Inflammatory macrophage treated with lipopolysaccharide for 1 hour (primary cell): ENCODE data around the gene RTCA.
"Not testable (repeated sequence)": the region's sequence is repeated elsewhere in the genome, so short reads cannot be mapped to it uniquely, and the experiment has no call there.

Source experiments
- DNase-seq, 2 donors: peaks; one replicate each; pipeline ENCODE4 v3.0.0-alpha.2; 2020 to 2022

The RTCA gene

GRCh38 chr1:100313382-100313781 lies 47.4 kb downstream of the RTCA start:
- DNase-seq: no peak

- no peak for DNase-seq
Observed at GRCh38 chr1:100316622-100317021, 50.6 kb downstream of the RTCA start.

- no peak for DNase-seq
Observed at GRCh38 chr1:100320311-100321099, 54.5 kb downstream of the RTCA start.

- DNase-seq: no peak
Observed at GRCh38 chr1:100321100-100321493, 55.1 kb downstream of the RTCA start.

- DNase-seq: no peak
Observed at GRCh38 chr1:100321506-100321905, 55.5 kb downstream of the RTCA start.

GRCh38 chr1:100322436-100323211 lies 56.6 kb downstream of the RTCA start:
- DNase-seq: no peak

- no peak for DNase-seq
Observed at GRCh38 chr1:100323419-100324106, 57.5 kb downstream of the RTCA start.

GRCh38 chr1:100325415-100326324 lies 59.7 kb downstream of the RTCA start:
- DNase-seq: no peak

- DNase-seq: not testable (repeated sequence)
Observed at GRCh38 chr1:100326325-100326670, 60.3 kb downstream of the RTCA start.

- no peak for DNase-seq
Observed at GRCh38 chr1:100328133-100328532, 62.1 kb downstream of the RTCA start.

- not testable (repeated sequence) for DNase-seq
Observed at GRCh38 chr1:100331146-100331545, 65.1 kb downstream of the RTCA start.

GRCh38 chr1:100332331-100332730 lies 66.3 kb downstream of the RTCA start:
- DNase-seq: no peak

- DNase-seq: no peak
Observed at GRCh38 chr1:100335436-100335835, 69.4 kb downstream of the RTCA start.

GRCh38 chr1:100337878-100338277 lies 71.9 kb downstream of the RTCA start:
- DNase-seq: not testable (repeated sequence)

- DNase-seq: not testable (repeated sequence)
Observed at GRCh38 chr1:100339735-100340134, 73.7 kb downstream of the RTCA start.

GRCh38 chr1:100340494-100340893 lies 74.5 kb downstream of the RTCA start:
- DNase-seq: no peak

- DNase-seq: no peak
Observed at GRCh38 chr1:100342348-100342747, 76.3 kb downstream of the RTCA start.
